Prostate gland (tissue), 2 donors: Measurements from ENCODE around the gene AARS2. TPM values are rescaled to one million over a fixed set of nuclear protein-coding genes. Genes with fewer than 3 reads are reported as not detected.

Source experiments
- DNase-seq: peaks from one replicate; pipeline ENCODE4 v3.0.0-alpha.2; 2019; ENCODE audit warnings: low spot score
- H3K27ac ChIP-seq, 2 donors: fragments of 200-600 bp; sonication (generic); 2 replicates each; pipeline ENCODE4 v1.5.1; 2017 to 2019
- H3K27me3 ChIP-seq: fragments of 200-600 bp; sonication (generic); replicated peaks from 2 replicates; pipeline ENCODE4 v1.5.1; 2019; ENCODE audit not compliant: insufficient read depth
- H3K36me3 ChIP-seq, 2 donors: fragments of 200-600 bp; sonication (generic); 1 replicate in 1 of 2; 2 replicates in 1 of 2; pipeline versions ENCODE4 v1.5.1 to v1.8.1; 2017 to 2019
- H3K4me1 ChIP-seq: fragments of 200-600 bp; sonication (generic); replicated peaks from 2 replicates; pipeline ENCODE4 v1.5.1; 2019
- H3K4me3 ChIP-seq, 2 donors: fragments of 200-600 bp; sonication (generic); 2 replicates each; pipeline ENCODE4 v1.5.1; 2017 to 2019
- H3K9me3 ChIP-seq: fragments of 200-600 bp; sonication (generic); 2 replicates; pipeline ENCODE4 v1.5.1; 2017
- CTCF ChIP-seq, 4 experiments: fragments of 200-600 bp in 2 of 4; fragments of 450-650 bp in 2 of 4; sonication (generic) in 2 of 4; IDR thresholded peaks; 1 replicate in 3 of 4; 2 replicates in 1 of 4; pipeline ENCODE4 v1.5.1; 2016 to 2019; ENCODE audit warnings: antibody characterized with exemption in 4 of 4, mild to moderate bottlenecking in 2 of 4, moderate library complexity in 2 of 4
- POLR2A ChIP-seq: fragments of 450-650 bp; IDR thresholded peaks from one replicate; pipeline ENCODE4 v1.6.1; 2016; ENCODE audit warnings: antibody characterized with exemption, mild to moderate bottlenecking
- POLR2AphosphoS5 ChIP-seq: sonication (generic); formaldehyde crosslinking; IDR thresholded peaks from one replicate; pipeline ENCODE4 v1.6.1; 2017; ENCODE audit warnings: antibody characterized with exemption
- WGBS: methylation state at CpG from one replicate; pipeline ENCODE4 v1.1.5; 2018; 5-methylcytosine and 5-hydroxymethylcytosine counted together
- intact Hi-C: fragments of 100-400 bp; cut with DNase I; formaldehyde crosslinking; loops from one replicate; pipeline ENCODE4 v1.14.2; 2022
- total RNA-seq, 2 donors: library from RNA; depleted of rRNA; stranded (reverse); fragments of >200 nt; gene quantifications; one replicate each; pipeline ENCODE4 v1.1.0, GENCODE V29; 2016

AARS2 gene
- total RNA-seq, 2 donors from 2014 or later: 17.4 to 19.4 TPM

- peaks cover 3 to 15% of the 10 kb centered on the region in 2 donors for H3K36me3 ChIP-seq
Measured at GRCh38 chr6:44311767-44312166, 1.4 kb downstream of the AARS2 start.

GRCh38 chr6:44311304-44311703 lies 1.8 kb downstream of the AARS2 start:
- Histone ChIP-seq H3K4me1 (peaks cover 5% of the 10 kb centered on the region), H3K27ac (no peak overlapping the region), H3K27me3 (no peaks in the 10 kb centered on the region), H3K9me3 (no peaks in the 10 kb centered on the region), H3K36me3 (peaks cover 3 to 15% of the 10 kb centered on the region in 2 donors), H3K4me3 (no peak overlapping the region)
- 66% methylated on average over 2 of the region's 2 CpGs for WGBS
- intact Hi-C loops: no loop called here
- TF ChIP-seq POLR2A: no peak
- DNase-seq: no peak

More at GRCh38 chr6:44311767-44312166, 1.4 kb downstream of the AARS2 start:
- Histone ChIP-seq H3K4me1 (peaks cover 5% of the 10 kb centered on the region), H3K4me3 (no peak overlapping the region), H3K9me3 (no peaks in the 10 kb centered on the region), H3K27me3 (no peaks in the 10 kb centered on the region), H3K27ac (no peak overlapping the region)
- intact Hi-C loops: no loop called here
- DNase-seq: no peak
- WGBS: 82% methylated on average over 3 of the region's 3 CpGs
- TF ChIP-seq POLR2AphosphoS5 (no peak), POLR2A (no peak), CTCF (IDR thresholded peaks at IDR 0.05) (no peak)

GRCh38 chr6:44310241-44310640 lies 2.9 kb downstream of the AARS2 start:
- no peaks in the 10 kb centered on the region for H3K9me3 ChIP-seq
- H3K27ac ChIP-seq: no peak overlapping the region
- intact Hi-C loops: no loop called here
- H3K36me3 ChIP-seq: peaks cover 3 to 15% of the 10 kb centered on the region in 2 donors
- TF ChIP-seq POLR2AphosphoS5 (no peak), CTCF (IDR thresholded peaks at IDR 0.05) (no peak)
- H3K27me3 ChIP-seq: no peaks in the 10 kb centered on the region
- no peak overlapping the region for H3K4me3 ChIP-seq
- peaks cover 5% of the 10 kb centered on the region for H3K4me1 ChIP-seq
- DNase-seq: no peak
- WGBS: 87% methylated on average over 3 of the region's 3 CpGs

- no peak for TF ChIP-seq POLR2AphosphoS5
- no peak for TF ChIP-seq POLR2A
- TF ChIP-seq CTCF (IDR thresholded peaks at IDR 0.05): no peak
Measured at GRCh38 chr6:44309631-44310030, 3.5 kb downstream of the AARS2 start.

GRCh38 chr6:44309092-44309491 lies 4.1 kb downstream of the AARS2 start:
- WGBS: 72% methylated on average over 2 of the region's 2 CpGs

More at GRCh38 chr6:44309631-44310030, 3.5 kb downstream of the AARS2 start:
- Histone ChIP-seq H3K4me3 (no peak overlapping the region), H3K27ac (no peak overlapping the region), H3K4me1 (peaks cover 5% of the 10 kb centered on the region), H3K9me3 (no peaks in the 10 kb centered on the region), H3K27me3 (no peaks in the 10 kb centered on the region), H3K36me3 (peaks cover 3 to 15% of the 10 kb centered on the region in 2 donors)
- intact Hi-C loops: loop anchor here (5.0 kb wide), 1 partner anchor 42 kb away; the partner anchor contains the start of gene NFKBIE
- DNase-seq: no peak

More at GRCh38 chr6:44309092-44309491, 4.1 kb downstream of the AARS2 start:
- intact Hi-C loops: loop anchor here (5.0 kb wide), 1 partner anchor 42 kb away; the partner anchor contains the start of gene NFKBIE
- TF ChIP-seq POLR2A (no peak), POLR2AphosphoS5 (no peak), CTCF (IDR thresholded peaks at IDR 0.05) (no peak)
- Histone ChIP-seq H3K36me3 (peaks cover 4 to 15% of the 10 kb centered on the region in 2 donors), H3K27me3 (no peaks in the 10 kb centered on the region), H3K4me3 (no peak overlapping the region), H3K4me1 (peaks cover 5% of the 10 kb centered on the region), H3K9me3 (no peaks in the 10 kb centered on the region), H3K27ac (no peak overlapping the region)
- DNase-seq: no peak
